Mesendoderm (in vitro differentiated cells): ENCODE data around the gene SRBD1.
A peak's percentile ranks its signal among the peaks of the same experiment; 100 is the strongest.

Experiments
- DNase-seq: peaks from one replicate; pipeline ENCODE4 v3.0.0; 2013
- H2AK5ac ChIP-seq: 2 replicates; pipeline ENCODE4 v1.6.1; 2013; ENCODE audit warnings: low read length, inconsistent platforms
- H2BK120ac ChIP-seq: 2 replicates; pipeline ENCODE4 v1.6.1; 2013; ENCODE audit warnings: low read depth, mild to moderate bottlenecking, low read length, moderate library complexity, mixed read lengths
- H2BK15ac ChIP-seq: replicated peaks from 2 replicates; pipeline ENCODE4 v1.6.1; 2013; ENCODE audit warnings: low read depth, mild to moderate bottlenecking, moderate library complexity
- H2BK5ac ChIP-seq: 2 replicates; pipeline ENCODE4 v1.6.1; 2013; ENCODE audit warnings: low read length, inconsistent platforms
- H3K18ac ChIP-seq: 2 replicates; pipeline ENCODE4 v1.6.1; 2013; ENCODE audit warnings: mild to moderate bottlenecking, low read length, mixed read lengths
- H3K23ac ChIP-seq: one replicate; pipeline ENCODE4 v1.6.1; 2013; ENCODE audit warnings: low read length
- H3K27ac ChIP-seq: 2 replicates; pipeline ENCODE4 v1.5.1; 2013; ENCODE audit warnings: low read depth, mild to moderate bottlenecking, inconsistent platforms, low read length, moderate library complexity
- H3K27me3 ChIP-seq: 2 replicates; pipeline ENCODE4 v1.6.1; 2013; ENCODE audit warnings: low read length, control low read depth, mild to moderate bottlenecking, inconsistent platforms; ENCODE audit not compliant: insufficient read depth, poor library complexity
- H3K36me3 ChIP-seq: 2 replicates; pipeline ENCODE4 v1.6.1; 2013; ENCODE audit warnings: low read length, inconsistent platforms; ENCODE audit not compliant: control insufficient read depth, insufficient read depth
- H3K4ac ChIP-seq: one replicate; pipeline ENCODE4 v1.6.1; 2013; ENCODE audit warnings: low read depth, mild to moderate bottlenecking, low read length, moderate library complexity
- H3K4me1 ChIP-seq: 2 replicates; pipeline ENCODE4 v1.6.1; 2013; ENCODE audit warnings: low read depth, low read length, inconsistent platforms; ENCODE audit not compliant: control insufficient read depth
- H3K4me2 ChIP-seq: 2 replicates; pipeline ENCODE4 v1.6.1; 2013; ENCODE audit warnings: low read length
- H3K4me3 ChIP-seq: 2 replicates; pipeline ENCODE4 v1.5.1; 2013; ENCODE audit warnings: mild to moderate bottlenecking, low read length
- H3K56ac ChIP-seq: one replicate; pipeline ENCODE4 v1.6.1; 2013; ENCODE audit warnings: low read length
- H3K79me1 ChIP-seq: 2 replicates; pipeline ENCODE4 v1.6.1; 2013; ENCODE audit warnings: low read length, inconsistent platforms
- H3K79me2 ChIP-seq: 2 replicates; pipeline ENCODE4 v1.6.1; 2013; ENCODE audit warnings: mild to moderate bottlenecking, low read length; ENCODE audit not compliant: control insufficient read depth, insufficient read depth
- H3K9ac ChIP-seq: 2 replicates; pipeline ENCODE4 v1.6.1; 2013; ENCODE audit warnings: low read length, inconsistent platforms
- H4K5ac ChIP-seq: one replicate; pipeline ENCODE4 v1.6.1; 2013; ENCODE audit warnings: low read length
- H4K8ac ChIP-seq: one replicate; pipeline ENCODE4 v1.6.1; 2013; ENCODE audit warnings: low read depth, mild to moderate bottlenecking, control low read depth, low read length, moderate library complexity
- WGBS: extraction: QIAGEN DNeasy Blood & Tissue Kit; methylation state at CpG from one replicate; pipeline ENCODE4 v1.1.7; 2013; ENCODE audit warnings: low lambda C conversion rate, missing lambda C conversion rate; ENCODE audit not compliant: insufficient coverage; ENCODE audit errors: extremely low coverage; 5-methylcytosine and 5-hydroxymethylcytosine counted together

Gene SRBD1

DNA sequence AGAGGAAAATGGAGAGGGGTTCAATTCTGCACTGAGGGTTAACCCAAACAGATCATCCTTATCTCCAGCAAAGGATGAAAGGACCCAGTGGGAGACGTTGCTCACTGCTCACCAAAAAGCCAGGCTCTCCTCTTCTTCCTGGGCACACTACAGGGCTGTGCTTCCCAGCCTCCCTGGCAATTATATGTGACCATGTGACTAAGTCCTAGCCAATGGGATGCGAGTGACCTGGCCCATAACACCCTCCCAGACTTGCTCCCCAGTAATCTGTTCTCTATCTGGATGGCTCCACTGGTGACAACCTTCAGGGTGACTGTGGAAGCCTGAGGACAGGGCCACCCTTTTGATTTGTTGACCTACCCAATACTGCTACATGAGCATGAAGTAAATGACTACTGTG is 29.5 kb upstream of the SRBD1 start:
- H3K4ac ChIP-seq: no peak overlapping the region
- DNase-seq: no peak

DNA sequence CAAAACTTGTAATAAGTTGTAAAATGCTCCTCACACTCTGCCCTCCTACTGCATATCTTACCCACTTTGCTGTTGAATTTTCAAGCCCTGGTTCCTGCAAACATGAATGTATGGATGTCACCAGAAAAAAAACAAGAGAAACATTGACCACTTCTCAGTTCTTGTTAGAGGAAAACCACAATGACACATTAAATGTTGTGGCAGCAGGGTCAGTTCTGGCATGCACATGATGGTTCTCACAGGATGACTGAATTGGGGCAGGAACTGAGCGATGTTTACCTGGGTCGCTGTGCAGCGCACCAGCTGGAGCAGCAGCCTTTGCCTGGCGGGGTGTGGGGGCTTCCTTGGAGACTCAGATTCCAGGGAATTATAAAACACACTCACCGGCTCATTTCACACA is 26.4 kb upstream of the SRBD1 start:
- Histone ChIP-seq H3K4me1 (no peaks in the 10 kb centered on the region), H2BK15ac (no peak overlapping the region), H3K79me2 (no peaks in the 10 kb centered on the region), H2BK5ac (no peak overlapping the region), H3K79me1 (no peaks in the 10 kb centered on the region), H3K27ac (no peak overlapping the region), H2AK5ac (no peak overlapping the region), H3K4ac (no peak overlapping the region), H4K5ac (no peak overlapping the region), H3K36me3 (no peaks in the 10 kb centered on the region), H3K9ac (no peak overlapping the region), H3K27me3 (peaks cover under 1% of the 10 kb centered on the region), H3K23ac (no peak overlapping the region), H3K4me2 (no peak overlapping the region), H3K56ac (no peak overlapping the region), H2BK120ac (no peak overlapping the region), H3K4me3 (no peak overlapping the region), H3K18ac (no peak overlapping the region), H4K8ac (no peak overlapping the region)
- no CpG with 5 or more reads among the region's 5 CpGs for WGBS
- DNase-seq: no peak

More for the DNA sequence above, 29.5 kb upstream of the SRBD1 start:
- Histone ChIP-seq H3K9ac (no peak overlapping the region), H3K27me3 (peaks cover 2% of the 10 kb centered on the region), H2BK120ac (no peak overlapping the region), H3K4me2 (no peak overlapping the region), H3K79me1 (no peaks in the 10 kb centered on the region), H4K5ac (no peak overlapping the region), H3K27ac (no peak overlapping the region), H2BK5ac (no peak overlapping the region), H3K36me3 (no peaks in the 10 kb centered on the region), H3K4me1 (no peaks in the 10 kb centered on the region), H3K56ac (no peak overlapping the region), H4K8ac (no peak overlapping the region), H2AK5ac (no peak overlapping the region), H3K4me3 (no peak overlapping the region), H3K18ac (no peak overlapping the region), H2BK15ac (no peak overlapping the region), H3K79me2 (no peaks in the 10 kb centered on the region), H3K23ac (no peak overlapping the region)
- no CpG with 5 or more reads among the region's 2 CpGs for WGBS

DNA sequence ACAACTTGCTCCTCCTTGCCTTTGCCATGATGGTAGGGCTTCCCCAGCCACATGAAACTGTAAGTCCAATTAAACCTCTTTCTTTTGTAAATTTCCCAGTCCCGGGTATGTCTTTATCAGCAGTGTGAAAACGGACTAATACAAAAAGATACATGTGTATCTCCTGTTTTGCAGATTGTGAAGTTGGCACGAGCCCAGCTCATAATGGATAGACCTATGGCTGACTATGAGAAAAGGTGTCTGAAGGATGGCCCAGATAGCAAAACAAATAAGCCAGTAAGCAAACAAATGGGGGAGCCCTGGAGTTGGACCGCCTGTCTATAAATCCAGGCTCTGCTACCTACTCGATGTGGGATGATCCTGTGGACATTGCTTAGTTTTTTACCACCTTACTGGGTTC is 24.9 kb upstream of the SRBD1 start:
- no peak overlapping the region for H3K9ac ChIP-seq
- H3K4me3 ChIP-seq: no peak overlapping the region
- no peaks in the 10 kb centered on the region for H3K27me3 ChIP-seq
- no peak overlapping the region for H2AK5ac ChIP-seq
- H3K27ac ChIP-seq: no peak overlapping the region
- H4K8ac ChIP-seq: no peak overlapping the region
- DNase-seq: no peak
- H3K23ac ChIP-seq: no peak overlapping the region
- H2BK5ac ChIP-seq: no peak overlapping the region
- no peak overlapping the region for H2BK15ac ChIP-seq
- H3K4ac ChIP-seq: peak overlapping the region; percentile 10
- H4K5ac ChIP-seq: no peak overlapping the region
- no peak overlapping the region for H3K18ac ChIP-seq
- H3K56ac ChIP-seq: no peak overlapping the region
- no peak overlapping the region for H3K4me2 ChIP-seq
- no peaks in the 10 kb centered on the region for H3K4me1 ChIP-seq
- no peaks in the 10 kb centered on the region for H3K79me2 ChIP-seq
- H3K36me3 ChIP-seq: no peaks in the 10 kb centered on the region
- no peaks in the 10 kb centered on the region for H3K79me1 ChIP-seq
- H2BK120ac ChIP-seq: no peak overlapping the region
- WGBS: no CpG with 5 or more reads among the region's 5 CpGs

DNA sequence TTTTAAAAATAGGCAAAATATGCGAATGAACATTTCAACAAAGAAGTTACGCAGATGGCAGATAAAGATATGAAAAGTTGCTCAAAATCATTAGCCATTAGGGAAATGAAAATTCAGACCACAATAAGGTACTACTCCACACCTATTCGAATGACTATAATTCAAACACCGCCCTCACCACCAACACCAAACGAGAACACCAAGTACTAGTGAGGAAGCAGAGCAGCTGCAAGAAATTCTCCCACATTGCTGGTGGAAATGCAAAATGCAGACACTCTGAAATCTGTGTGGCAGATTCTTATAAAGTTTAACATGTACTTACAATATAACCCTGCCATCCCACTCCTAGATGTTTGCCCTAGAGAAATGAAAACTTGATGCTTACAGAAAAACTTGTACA is 23.2 kb upstream of the SRBD1 start:
- Histone ChIP-seq H3K79me1 (no peaks in the 10 kb centered on the region), H3K4me3 (no peak overlapping the region), H2BK15ac (no peak overlapping the region), H3K27me3 (no peaks in the 10 kb centered on the region), H3K27ac (no peak overlapping the region), H3K79me2 (no peaks in the 10 kb centered on the region), H3K23ac (no peak overlapping the region), H3K4me1 (no peaks in the 10 kb centered on the region), H3K9ac (no peak overlapping the region), H3K4me2 (no peak overlapping the region), H3K56ac (no peak overlapping the region), H4K5ac (no peak overlapping the region), H2BK120ac (no peak overlapping the region), H3K18ac (no peak overlapping the region), H2AK5ac (no peak overlapping the region), H3K4ac (no peak overlapping the region), H4K8ac (no peak overlapping the region), H2BK5ac (no peak overlapping the region), H3K36me3 (no peaks in the 10 kb centered on the region)
- WGBS: no CpG with 5 or more reads among the region's 5 CpGs
- DNase-seq: no peak

DNA sequence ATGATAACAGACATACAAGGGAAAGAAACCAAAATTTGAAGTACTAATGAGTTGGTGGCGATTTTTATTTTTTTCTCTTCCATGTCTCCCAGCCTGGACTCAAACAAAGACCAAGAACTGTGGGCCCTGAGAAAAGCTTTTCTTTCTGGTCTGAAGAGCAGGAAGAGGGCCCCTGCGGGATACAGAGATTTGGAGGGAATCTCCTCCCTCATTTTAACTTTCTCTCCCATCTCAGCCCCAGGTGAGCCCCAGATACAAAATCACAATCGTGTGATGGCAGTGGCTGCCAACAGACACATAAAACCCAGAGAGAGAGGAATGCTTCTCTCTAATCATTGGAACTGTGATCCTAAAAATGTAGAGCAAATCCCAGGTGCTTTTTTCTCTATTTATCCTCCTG is 20.9 kb upstream of the SRBD1 start:
- H3K56ac ChIP-seq: no peak overlapping the region
- H3K4me1 ChIP-seq: no peaks in the 10 kb centered on the region
- no peaks in the 10 kb centered on the region for H3K79me2 ChIP-seq
- no peak overlapping the region for H3K4me3 ChIP-seq
- no peaks in the 10 kb centered on the region for H3K36me3 ChIP-seq
- no peak overlapping the region for H3K27ac ChIP-seq
- H3K79me1 ChIP-seq: no peaks in the 10 kb centered on the region
- no peak overlapping the region for H3K4ac ChIP-seq
- no CpG with 5 or more reads among the region's 3 CpGs for WGBS
- no peak overlapping the region for H3K4me2 ChIP-seq
- no peak overlapping the region for H2BK15ac ChIP-seq
- no peak overlapping the region for H2BK5ac ChIP-seq
- no peak overlapping the region for H3K23ac ChIP-seq
- H2AK5ac ChIP-seq: no peak overlapping the region
- H4K8ac ChIP-seq: no peak overlapping the region
- H3K9ac ChIP-seq: no peak overlapping the region
- H3K18ac ChIP-seq: no peak overlapping the region
- no peak for DNase-seq
- no peak overlapping the region for H4K5ac ChIP-seq
- no peaks in the 10 kb centered on the region for H3K27me3 ChIP-seq
- no peak overlapping the region for H2BK120ac ChIP-seq

DNA sequence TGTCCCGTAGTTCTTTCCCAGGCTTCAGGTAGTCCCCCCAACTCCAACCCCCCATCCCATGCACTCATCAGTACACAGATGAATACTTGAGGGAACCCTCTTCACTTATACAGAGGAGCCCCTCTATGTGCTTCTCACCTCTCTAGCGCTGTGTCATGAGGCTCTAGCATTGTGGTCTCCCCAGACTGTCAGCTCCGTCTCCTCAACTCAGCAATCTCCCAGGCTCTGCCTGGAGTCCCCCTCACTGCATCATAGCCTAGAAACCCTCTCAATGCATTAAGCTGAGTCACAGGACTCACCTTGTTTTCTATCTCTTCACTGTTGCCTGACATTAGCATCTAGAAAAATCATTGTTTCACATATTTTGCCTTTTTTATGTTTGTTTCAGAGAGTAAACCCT is 20.3 kb upstream of the SRBD1 start:
- no peak overlapping the region for H3K18ac ChIP-seq
- no peak overlapping the region for H4K5ac ChIP-seq
- no peak overlapping the region for H3K4ac ChIP-seq
- no peak overlapping the region for H3K4me3 ChIP-seq
- DNase-seq: no peak
- no peak overlapping the region for H2BK120ac ChIP-seq
- H3K27me3 ChIP-seq: no peaks in the 10 kb centered on the region
- H3K23ac ChIP-seq: no peak overlapping the region
- H3K56ac ChIP-seq: no peak overlapping the region
- H3K4me2 ChIP-seq: no peak overlapping the region
- no peak overlapping the region for H2BK5ac ChIP-seq
- H2BK15ac ChIP-seq: no peak overlapping the region
- no peak overlapping the region for H4K8ac ChIP-seq
- H3K4me1 ChIP-seq: no peaks in the 10 kb centered on the region
- no peaks in the 10 kb centered on the region for H3K36me3 ChIP-seq
- H3K27ac ChIP-seq: no peak overlapping the region
- no CpG with 5 or more reads among the region's 3 CpGs for WGBS
- no peaks in the 10 kb centered on the region for H3K79me1 ChIP-seq
- H3K79me2 ChIP-seq: no peaks in the 10 kb centered on the region
- H2AK5ac ChIP-seq: no peak overlapping the region
- H3K9ac ChIP-seq: no peak overlapping the region
